Mesothelial cell of epicardium (in vitro differentiated cells): ENCODE measurements around the gene EDA. TPM values are rescaled to one million over a fixed set of nuclear protein-coding genes. Genes with fewer than 3 reads are reported as not detected.

Experiments used
- DNase-seq, 2 experiments: peaks; one replicate each; pipeline ENCODE4 v3.0.0; 2021; ENCODE audit warnings: low spot score in 2 of 2; ENCODE audit not compliant: unreplicated experiment in 2 of 2
- H3K27ac Mint-ChIP-seq: 2 replicates; pipeline ENCODE4 v1.8.0; 2021; ENCODE audit warnings: mixed read lengths
- H3K27me3 Mint-ChIP-seq: 2 replicates; pipeline ENCODE4 v1.8.0; 2021; ENCODE audit warnings: low read depth, mixed read lengths
- H3K36me3 Mint-ChIP-seq: 2 replicates; pipeline ENCODE4 v1.8.0; 2021; ENCODE audit warnings: mixed read lengths
- H3K4me1 Mint-ChIP-seq: 2 replicates; pipeline ENCODE4 v1.8.0; 2021; ENCODE audit warnings: mixed read lengths
- H3K4me3 Mint-ChIP-seq: 2 replicates; pipeline ENCODE4 v1.8.0; 2021; ENCODE audit warnings: mild to moderate bottlenecking, moderate library complexity, mixed read lengths
- H3K9me3 Mint-ChIP-seq: 2 replicates; pipeline ENCODE4 v1.8.0; 2021; ENCODE audit warnings: mixed read lengths
- total RNA-seq: library from RNA; stranded (reverse); gene quantifications from 3 replicates; pipeline ENCODE4 v1.2.1, GENCODE V29; 2021
- TF ChIP-seq, protein P1 (sequence below): fragments of 200-600 bp; sonication (generic); IDR thresholded peaks from one replicate; pipeline ENCODE4 v1.5.0; 2021; ENCODE audit warnings: antibody characterized with exemption; ENCODE audit not compliant: unreplicated experiment

EDA gene
- total RNA-seq, 1 donor from 2014 or later, result 9.2 TPM

DNA sequence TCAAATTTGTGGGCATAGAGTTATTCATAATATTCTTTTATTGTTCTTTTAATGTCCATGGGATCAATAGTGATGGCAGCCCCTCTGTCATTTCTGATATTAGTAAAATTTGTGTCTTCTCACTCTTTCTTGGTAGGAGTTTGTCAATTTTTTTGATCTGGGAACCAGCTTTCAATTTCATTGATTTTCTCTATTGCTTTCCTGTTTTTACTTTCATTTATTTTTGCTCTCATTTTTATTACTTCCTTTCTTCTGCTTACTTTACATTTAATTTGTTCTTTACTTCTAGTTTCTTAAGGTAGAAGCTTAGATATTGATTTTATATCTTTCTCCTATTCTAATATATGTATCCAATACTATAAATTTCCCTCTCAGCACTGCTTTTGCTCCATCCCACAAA is 393.1 kb downstream of the EDA start:
- TF ChIP-seq, protein P1, sequence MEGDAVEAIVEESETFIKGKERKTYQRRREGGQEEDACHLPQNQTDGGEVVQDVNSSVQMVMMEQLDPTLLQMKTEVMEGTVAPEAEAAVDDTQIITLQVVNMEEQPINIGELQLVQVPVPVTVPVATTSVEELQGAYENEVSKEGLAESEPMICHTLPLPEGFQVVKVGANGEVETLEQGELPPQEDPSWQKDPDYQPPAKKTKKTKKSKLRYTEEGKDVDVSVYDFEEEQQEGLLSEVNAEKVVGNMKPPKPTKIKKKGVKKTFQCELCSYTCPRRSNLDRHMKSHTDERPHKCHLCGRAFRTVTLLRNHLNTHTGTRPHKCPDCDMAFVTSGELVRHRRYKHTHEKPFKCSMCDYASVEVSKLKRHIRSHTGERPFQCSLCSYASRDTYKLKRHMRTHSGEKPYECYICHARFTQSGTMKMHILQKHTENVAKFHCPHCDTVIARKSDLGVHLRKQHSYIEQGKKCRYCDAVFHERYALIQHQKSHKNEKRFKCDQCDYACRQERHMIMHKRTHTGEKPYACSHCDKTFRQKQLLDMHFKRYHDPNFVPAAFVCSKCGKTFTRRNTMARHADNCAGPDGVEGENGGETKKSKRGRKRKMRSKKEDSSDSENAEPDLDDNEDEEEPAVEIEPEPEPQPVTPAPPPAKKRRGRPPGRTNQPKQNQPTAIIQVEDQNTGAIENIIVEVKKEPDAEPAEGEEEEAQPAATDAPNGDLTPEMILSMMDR, result no peak
- DNase-seq, result no peak
- Mint-ChIP-seq H3K27me3 (no peaks in the 10 kb centered on the region), H3K4me1 (no peaks in the 10 kb centered on the region), H3K27ac (no peak overlapping the region), H3K9me3 (peaks cover 34% of the 10 kb centered on the region), H3K4me3 (no peak overlapping the region), H3K36me3 (no peaks in the 10 kb centered on the region)

DNA sequence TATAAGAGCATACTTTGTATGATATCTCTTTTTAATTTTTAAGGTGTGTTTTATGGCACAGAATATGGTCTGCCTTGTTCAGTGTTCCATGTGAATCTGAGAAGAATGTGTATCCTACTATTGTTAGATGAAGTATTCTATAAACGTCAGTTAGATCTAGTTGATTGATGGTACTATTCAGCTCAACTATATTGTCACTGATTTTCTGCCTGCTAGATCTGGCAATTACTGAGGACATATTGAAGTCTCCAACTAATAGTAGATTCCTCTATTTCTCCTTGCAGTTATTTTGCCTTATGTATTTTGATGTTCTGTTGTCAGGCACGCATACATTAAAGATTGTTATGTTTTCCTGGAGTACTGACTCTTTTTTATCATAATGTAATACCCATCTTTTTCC is 394.1 kb downstream of the EDA start:
- Mint-ChIP-seq H3K4me3 (no peak overlapping the region), H3K27me3 (no peaks in the 10 kb centered on the region), H3K9me3 (peaks cover 40% of the 10 kb centered on the region)

DNA sequence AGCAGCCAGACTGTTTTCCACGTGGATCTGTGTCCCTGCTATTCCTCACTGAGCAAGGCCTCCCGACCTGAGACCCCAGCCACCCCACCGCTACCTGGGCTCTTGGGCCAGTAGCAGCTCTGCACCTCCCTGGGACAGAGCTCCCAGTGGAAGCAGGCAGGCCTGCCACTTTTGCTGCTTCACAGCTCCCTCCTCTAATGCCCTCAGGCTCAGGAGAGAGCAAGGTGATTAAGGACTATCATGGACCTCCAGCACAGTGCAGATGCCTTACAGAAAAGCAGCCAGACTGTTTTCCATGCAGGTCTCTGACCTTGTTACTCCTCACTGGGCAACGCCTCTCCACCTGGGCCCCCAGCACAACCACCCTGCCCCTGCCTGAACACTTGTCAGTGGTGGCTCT is 396.8 kb downstream of the EDA start:
- peaks cover 44% of the 10 kb centered on the region for H3K9me3 Mint-ChIP-seq
- no peaks in the 10 kb centered on the region for H3K4me1 Mint-ChIP-seq
- H3K27me3 Mint-ChIP-seq, result no peaks in the 10 kb centered on the region
- TF ChIP-seq, protein P1, result no peak
- no peak overlapping the region for H3K27ac Mint-ChIP-seq
- no peaks in the 10 kb centered on the region for H3K36me3 Mint-ChIP-seq
- DNase-seq, result no peak
- H3K4me3 Mint-ChIP-seq, result no peak overlapping the region

More for the DNA sequence above, 394.1 kb downstream of the EDA start:
- Mint-ChIP-seq H3K4me1 (no peaks in the 10 kb centered on the region), H3K36me3 (no peaks in the 10 kb centered on the region), H3K27ac (no peak overlapping the region)
- TF ChIP-seq, protein P1, result no peak
- no peak for DNase-seq

DNA sequence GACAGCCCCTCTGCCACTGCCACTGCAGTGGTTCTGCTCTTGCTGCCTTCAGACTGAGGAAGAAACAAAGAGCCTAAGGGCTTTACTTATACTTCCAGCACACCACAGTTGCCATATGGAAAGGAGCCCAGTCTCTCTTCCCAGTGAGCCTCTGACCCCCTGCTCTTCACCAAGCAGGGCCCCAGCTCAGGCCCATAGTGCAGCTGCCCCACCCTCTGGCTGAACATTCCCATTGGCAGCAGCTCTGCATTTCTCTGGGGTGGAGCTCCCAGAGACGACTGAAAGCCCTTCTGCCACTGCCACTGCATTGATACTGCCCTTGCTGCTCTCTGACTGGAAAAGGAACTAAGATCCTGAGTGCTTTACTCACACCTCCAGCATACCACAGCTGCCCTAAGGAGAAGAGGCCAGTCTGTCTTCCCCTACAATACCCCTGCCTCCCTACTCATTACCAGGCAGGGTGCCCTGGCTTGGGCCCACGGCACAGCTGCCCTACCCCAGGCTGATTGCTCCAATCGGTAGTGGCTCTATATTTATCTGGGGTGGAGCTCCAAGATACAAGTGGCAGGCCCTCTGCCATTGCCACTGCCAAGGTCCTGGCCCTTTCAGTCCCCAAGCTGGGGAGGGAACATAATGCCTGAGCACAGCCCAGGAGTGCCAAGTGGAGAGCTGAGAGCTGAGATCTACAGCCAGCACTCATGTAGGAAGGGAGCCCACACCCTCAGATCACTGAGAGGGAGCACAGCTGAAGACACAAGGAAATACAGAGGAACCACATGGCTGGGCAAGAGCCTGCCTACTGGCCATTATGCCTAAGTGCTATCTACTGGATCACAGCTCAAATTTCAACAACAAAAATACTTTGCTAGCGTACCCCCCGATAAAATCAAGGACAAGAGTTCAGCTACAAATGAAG is 397.8 kb downstream of the EDA start:
- no peak for DNase-seq
- H3K27ac Mint-ChIP-seq, result no peak overlapping the region
- no peaks in the 10 kb centered on the region for H3K27me3 Mint-ChIP-seq
- H3K4me1 Mint-ChIP-seq, result no peaks in the 10 kb centered on the region
- TF ChIP-seq, protein P1, result no peak
- no peak overlapping the region for H3K4me3 Mint-ChIP-seq
- no peaks in the 10 kb centered on the region for H3K36me3 Mint-ChIP-seq
- peaks cover 51% of the 10 kb centered on the region for H3K9me3 Mint-ChIP-seq

DNA sequence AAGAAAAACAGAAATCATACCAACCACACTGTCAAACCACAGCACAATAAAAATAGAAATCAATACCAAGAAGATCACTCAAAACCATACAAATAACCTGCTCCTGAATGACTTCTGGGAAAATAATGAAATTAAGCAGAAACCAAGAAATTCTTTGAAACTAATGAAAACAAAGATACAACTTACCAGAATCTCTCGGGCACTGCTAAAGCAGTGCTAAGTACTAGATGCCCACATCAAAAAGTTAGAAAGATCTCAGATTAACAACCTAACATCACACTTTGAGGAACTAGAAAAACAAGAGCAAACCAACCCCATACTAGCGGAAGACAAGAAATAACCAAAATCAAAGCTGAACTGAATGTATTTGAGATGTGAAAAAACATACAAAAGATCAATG is 400.6 kb downstream of the EDA start:
- DNase-seq, result no peak
- Mint-ChIP-seq H3K27ac (no peak overlapping the region), H3K27me3 (no peaks in the 10 kb centered on the region), H3K9me3 (peaks cover 48% of the 10 kb centered on the region), H3K36me3 (no peaks in the 10 kb centered on the region), H3K4me3 (no peak overlapping the region), H3K4me1 (no peaks in the 10 kb centered on the region)
- TF ChIP-seq, protein P1, result no peak
